Uterus (tissue), 4 donors: ENCODE data around the gene PABPC1L. TPM values are rescaled to one million over a fixed set of nuclear protein-coding genes. Genes with fewer than 3 reads are reported as not detected.
A peak's percentile ranks its signal among the peaks of the same experiment; 100 is the strongest.

Source experiments
- DNase-seq, 2 donors: peaks; one replicate each; pipeline ENCODE4 v3.0.0-alpha.2; 2019 to 2020
- H3K27ac ChIP-seq, 2 donors: fragments of 200-600 bp; sonication (generic); 1 replicate in 1 of 2; 2 replicates in 1 of 2; pipeline ENCODE4 v1.5.1; 2016 to 2018
- H3K27me3 ChIP-seq, 2 donors: fragments of 200-600 bp; sonication (generic); one replicate each; pipeline ENCODE4 v1.5.1; 2018 to 2019; ENCODE audit warnings: control low read depth in 1 of 2
- H3K36me3 ChIP-seq, 2 donors: fragments of 200-600 bp; sonication (generic); one replicate each; pipeline ENCODE4 v1.5.1; 2019; ENCODE audit warnings: control low read depth in 1 of 2
- H3K4me1 ChIP-seq, 2 donors: fragments of 200-600 bp; sonication (generic); one replicate each; pipeline ENCODE4 v1.5.1; 2018 to 2019; ENCODE audit warnings: control low read depth in 1 of 2
- H3K4me3 ChIP-seq, 2 donors: fragments of 200-600 bp; sonication (generic); 1 replicate in 1 of 2; 2 replicates in 1 of 2; pipeline ENCODE4 v1.5.1; 2018 to 2019; ENCODE audit warnings: mild to moderate bottlenecking in 1 of 2
- H3K9me3 ChIP-seq, 2 donors: fragments of 200-600 bp; sonication (generic); one replicate each; pipeline ENCODE4 v1.5.1; 2019; ENCODE audit warnings: control low read depth in 1 of 2
- POLR2A ChIP-seq, 2 donors: fragments of 450-650 bp; IDR thresholded peaks; one replicate each; pipeline ENCODE4 v1.6.1; 2016; ENCODE audit warnings: antibody characterized with exemption in 2 of 2, mild to moderate bottlenecking in 1 of 2, moderate library complexity in 1 of 2
- intact Hi-C: fragments of 100-400 bp; cut with DNase I; formaldehyde crosslinking; loops from one replicate; pipeline ENCODE4 v1.15.1; 2023; ENCODE audit warnings: low total_unique reads
- total RNA-seq, 4 donors: library from RNA; depleted of rRNA in 3 of 4; stranded (reverse); fragments of >200 nt in 3 of 4; gene quantifications; one replicate each; pipeline versions ENCODE4 v1.1.0 to v1.2.4, GENCODE V29; 2014 to 2023
- TF ChIP-seq, protein P1 (sequence below), 4 experiments: fragments of 200-600 bp in 2 of 4; fragments of 450-650 bp in 2 of 4; sonication (generic) in 2 of 4; IDR thresholded peaks; one replicate each; pipeline ENCODE4 v1.5.1; 2016 to 2019; ENCODE audit warnings: antibody characterized with exemption in 4 of 4, mild to moderate bottlenecking in 2 of 4, moderate library complexity in 1 of 4
- donor health status: DM: yes; HTN: yes; CAD: no.

The PABPC1L gene
- total RNA-seq, 4 donors from 2014 or later = 0.59 to 17.3 (median 12.9) TPM; not detected in 1

DNA sequence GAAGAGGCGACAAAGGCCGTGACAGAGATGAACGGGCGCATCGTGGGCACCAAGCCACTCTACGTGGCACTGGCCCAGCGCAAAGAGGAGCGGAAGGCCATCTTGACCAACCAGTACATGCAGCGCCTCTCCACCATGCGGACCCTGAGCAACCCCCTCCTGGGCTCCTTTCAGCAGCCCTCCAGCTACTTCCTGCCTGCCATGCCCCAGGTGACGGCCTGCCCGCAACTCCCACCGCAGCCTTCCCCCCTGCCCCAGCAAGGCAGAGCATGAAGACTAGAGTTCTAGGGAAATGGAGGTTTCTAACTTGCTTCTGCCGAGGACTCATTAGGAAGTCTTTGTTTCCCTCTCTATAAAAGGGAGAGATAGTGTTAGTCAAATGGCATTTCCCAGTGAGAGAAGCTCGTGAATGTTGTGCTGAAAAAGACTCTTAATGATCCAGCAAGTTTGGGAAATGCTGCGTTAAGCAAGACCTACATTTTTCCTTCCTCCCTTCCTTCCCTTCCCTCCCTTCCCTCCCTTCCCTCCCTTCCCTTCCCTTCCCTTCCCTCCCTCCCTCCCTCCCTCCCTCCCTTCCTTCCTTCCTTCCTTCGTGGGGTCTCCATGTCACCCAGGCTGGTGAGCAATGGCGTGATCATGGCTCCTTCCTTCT is 20.8 kb downstream of the PABPC1L start:
- H3K4me3 ChIP-seq = no peak overlapping the region
- no peaks in the 10 kb centered on the region for H3K36me3 ChIP-seq

DNA sequence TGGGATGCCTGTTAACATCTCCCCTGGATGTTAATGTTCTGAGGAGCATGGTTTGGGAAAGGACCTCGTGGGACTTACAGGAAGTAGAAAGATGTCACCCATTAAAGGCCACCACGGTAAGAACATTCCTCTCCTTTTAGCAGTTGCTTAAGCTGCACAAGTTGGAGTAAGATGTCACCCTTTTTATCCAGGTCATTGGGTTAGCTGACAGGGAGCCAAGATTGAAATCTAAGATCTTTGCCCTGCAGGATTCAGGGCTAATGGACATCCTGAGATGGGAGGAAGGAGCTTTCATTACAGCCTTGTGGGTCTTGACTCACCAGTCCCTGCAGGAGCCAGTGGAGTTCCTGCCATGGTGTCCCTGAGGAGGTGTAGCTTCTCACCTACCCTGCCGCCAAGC is 22.1 kb downstream of the PABPC1L start:
- intact Hi-C loops = no loop called here
- H3K9me3 ChIP-seq = no peaks in the 10 kb centered on the region
- H3K27ac ChIP-seq = no peak overlapping the region
- TF ChIP-seq, protein P1, sequence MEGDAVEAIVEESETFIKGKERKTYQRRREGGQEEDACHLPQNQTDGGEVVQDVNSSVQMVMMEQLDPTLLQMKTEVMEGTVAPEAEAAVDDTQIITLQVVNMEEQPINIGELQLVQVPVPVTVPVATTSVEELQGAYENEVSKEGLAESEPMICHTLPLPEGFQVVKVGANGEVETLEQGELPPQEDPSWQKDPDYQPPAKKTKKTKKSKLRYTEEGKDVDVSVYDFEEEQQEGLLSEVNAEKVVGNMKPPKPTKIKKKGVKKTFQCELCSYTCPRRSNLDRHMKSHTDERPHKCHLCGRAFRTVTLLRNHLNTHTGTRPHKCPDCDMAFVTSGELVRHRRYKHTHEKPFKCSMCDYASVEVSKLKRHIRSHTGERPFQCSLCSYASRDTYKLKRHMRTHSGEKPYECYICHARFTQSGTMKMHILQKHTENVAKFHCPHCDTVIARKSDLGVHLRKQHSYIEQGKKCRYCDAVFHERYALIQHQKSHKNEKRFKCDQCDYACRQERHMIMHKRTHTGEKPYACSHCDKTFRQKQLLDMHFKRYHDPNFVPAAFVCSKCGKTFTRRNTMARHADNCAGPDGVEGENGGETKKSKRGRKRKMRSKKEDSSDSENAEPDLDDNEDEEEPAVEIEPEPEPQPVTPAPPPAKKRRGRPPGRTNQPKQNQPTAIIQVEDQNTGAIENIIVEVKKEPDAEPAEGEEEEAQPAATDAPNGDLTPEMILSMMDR (IDR thresholded peaks at IDR 0.05) = no peak
- TF ChIP-seq POLR2A (IDR thresholded peaks at IDR 0.05) = no peak
- no peak for DNase-seq
- no peaks in the 10 kb centered on the region for H3K4me1 ChIP-seq
- no peaks in the 10 kb centered on the region for H3K27me3 ChIP-seq
- no peak overlapping the region for H3K4me3 ChIP-seq
- no peaks in the 10 kb centered on the region for H3K36me3 ChIP-seq

More for the DNA sequence above, 20.8 kb downstream of the PABPC1L start:
- no peak overlapping the region for H3K27ac ChIP-seq
- H3K4me1 ChIP-seq = no peaks in the 10 kb centered on the region
- H3K27me3 ChIP-seq = no peaks in the 10 kb centered on the region
- no peaks in the 10 kb centered on the region for H3K9me3 ChIP-seq
- intact Hi-C loops = no loop called here
- DNase-seq = no peak
- TF ChIP-seq POLR2A (IDR thresholded peaks at IDR 0.05) = no peak
- TF ChIP-seq, protein P1 (IDR thresholded peaks at IDR 0.05) = no peak

DNA sequence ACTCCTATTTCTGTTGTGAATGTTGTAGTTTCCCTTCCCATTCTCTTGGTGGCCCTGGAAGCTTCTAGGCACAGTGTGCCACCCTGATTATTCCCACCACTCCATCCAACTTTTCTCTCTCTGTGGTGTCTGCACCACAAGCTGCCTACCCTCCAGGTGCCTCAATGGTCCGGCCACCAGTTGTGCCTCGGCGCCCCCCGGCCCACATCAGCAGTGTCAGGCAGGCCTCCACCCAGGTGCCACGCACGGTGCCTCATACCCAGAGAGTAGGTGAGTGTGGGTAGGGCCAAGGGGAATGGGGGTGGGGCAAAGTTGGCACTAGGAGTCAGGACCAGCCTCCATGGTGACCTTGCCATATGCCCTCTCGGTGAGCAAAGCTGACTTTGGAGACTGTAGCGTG is 23.1 kb downstream of the PABPC1L start:
- no peaks in the 10 kb centered on the region for H3K36me3 ChIP-seq
- no peaks in the 10 kb centered on the region for H3K27me3 ChIP-seq
- intact Hi-C loops = no loop called here

DNA sequence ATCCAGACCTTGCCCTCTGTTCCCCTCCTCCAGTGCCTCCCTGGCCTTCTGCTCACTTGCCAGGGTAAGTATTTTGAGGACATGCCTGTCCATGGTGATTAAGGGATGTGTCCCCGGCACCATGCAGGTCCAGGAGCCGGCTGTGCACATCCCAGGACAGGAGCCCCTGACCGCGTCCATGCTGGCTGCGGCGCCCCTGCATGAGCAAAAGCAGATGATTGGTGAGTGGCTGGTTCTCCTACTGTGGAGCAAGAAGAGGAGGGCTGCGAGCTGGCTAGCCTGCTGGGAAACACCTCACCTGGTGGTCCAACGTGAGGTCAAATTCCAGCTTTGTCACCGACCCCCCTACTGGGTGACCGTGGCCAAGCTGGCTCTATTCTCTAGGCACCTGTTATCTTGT is 26.6 kb downstream of the PABPC1L start:
- TF ChIP-seq POLR2A (IDR thresholded peaks at IDR 0.05) = no peak
- TF ChIP-seq, protein P1 (IDR thresholded peaks at IDR 0.05) = no peak
- no peak for DNase-seq
- H3K4me1 ChIP-seq = no peaks in the 10 kb centered on the region
- no peaks in the 10 kb centered on the region for H3K9me3 ChIP-seq
- no peaks in the 10 kb centered on the region for H3K36me3 ChIP-seq
- intact Hi-C loops = no loop called here
- no peak overlapping the region for H3K27ac ChIP-seq
- no peak overlapping the region for H3K4me3 ChIP-seq
- no peaks in the 10 kb centered on the region for H3K27me3 ChIP-seq

More for the DNA sequence above, 23.1 kb downstream of the PABPC1L start:
- Histone ChIP-seq H3K27ac (no peak overlapping the region), H3K9me3 (no peaks in the 10 kb centered on the region), H3K4me3 (no peak overlapping the region), H3K4me1 (no peaks in the 10 kb centered on the region)
- no peak for DNase-seq
- TF ChIP-seq, protein P1 (IDR thresholded peaks at IDR 0.05) = no peak
- no peak for TF ChIP-seq POLR2A (IDR thresholded peaks at IDR 0.05)

DNA sequence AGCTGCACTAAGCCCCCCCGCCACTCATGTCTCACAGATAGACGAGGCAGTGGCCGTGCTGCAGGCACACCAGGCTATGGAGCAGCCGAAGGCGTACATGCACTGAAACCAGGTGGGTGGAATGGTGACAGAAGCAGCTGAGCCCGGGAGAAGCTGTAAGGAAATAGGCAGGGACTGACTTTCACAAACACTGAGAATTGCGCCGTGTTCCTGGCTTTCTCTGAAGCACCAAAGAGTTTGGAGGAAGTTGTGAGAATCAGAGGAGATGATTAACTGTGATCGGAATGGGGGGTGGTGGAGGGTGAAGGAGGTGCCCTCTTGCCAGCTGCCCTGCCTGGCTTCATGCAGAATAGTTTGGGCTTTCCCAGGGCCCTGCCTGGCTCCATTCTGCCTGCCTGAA is 28.8 kb downstream of the PABPC1L start:
- no peak overlapping the region for H3K4me3 ChIP-seq
- TF ChIP-seq POLR2A (IDR thresholded peaks at IDR 0.05) = no peak
- TF ChIP-seq, protein P1 (IDR thresholded peaks at IDR 0.05) = no peak
- H3K27ac ChIP-seq = no peak overlapping the region
- no peaks in the 10 kb centered on the region for H3K36me3 ChIP-seq
- H3K9me3 ChIP-seq = no peaks in the 10 kb centered on the region
- H3K4me1 ChIP-seq = no peaks in the 10 kb centered on the region
- peak in 1 of 2 donors; percentile 22 for DNase-seq
- intact Hi-C loops = no loop called here
- no peaks in the 10 kb centered on the region for H3K27me3 ChIP-seq
